ENCODE data around the gene DOC2B. TPM values are rescaled to one million over a fixed set of nuclear protein-coding genes. Genes with fewer than 3 reads are reported as not detected.

Gene DOC2B
- total and polyA plus RNA-seq, 9 of the 15 experiments (the other 6 are each of a cell fraction or from before 2014, with no cell fraction given), result 0.02 TPM; not detected in 8

DNA sequence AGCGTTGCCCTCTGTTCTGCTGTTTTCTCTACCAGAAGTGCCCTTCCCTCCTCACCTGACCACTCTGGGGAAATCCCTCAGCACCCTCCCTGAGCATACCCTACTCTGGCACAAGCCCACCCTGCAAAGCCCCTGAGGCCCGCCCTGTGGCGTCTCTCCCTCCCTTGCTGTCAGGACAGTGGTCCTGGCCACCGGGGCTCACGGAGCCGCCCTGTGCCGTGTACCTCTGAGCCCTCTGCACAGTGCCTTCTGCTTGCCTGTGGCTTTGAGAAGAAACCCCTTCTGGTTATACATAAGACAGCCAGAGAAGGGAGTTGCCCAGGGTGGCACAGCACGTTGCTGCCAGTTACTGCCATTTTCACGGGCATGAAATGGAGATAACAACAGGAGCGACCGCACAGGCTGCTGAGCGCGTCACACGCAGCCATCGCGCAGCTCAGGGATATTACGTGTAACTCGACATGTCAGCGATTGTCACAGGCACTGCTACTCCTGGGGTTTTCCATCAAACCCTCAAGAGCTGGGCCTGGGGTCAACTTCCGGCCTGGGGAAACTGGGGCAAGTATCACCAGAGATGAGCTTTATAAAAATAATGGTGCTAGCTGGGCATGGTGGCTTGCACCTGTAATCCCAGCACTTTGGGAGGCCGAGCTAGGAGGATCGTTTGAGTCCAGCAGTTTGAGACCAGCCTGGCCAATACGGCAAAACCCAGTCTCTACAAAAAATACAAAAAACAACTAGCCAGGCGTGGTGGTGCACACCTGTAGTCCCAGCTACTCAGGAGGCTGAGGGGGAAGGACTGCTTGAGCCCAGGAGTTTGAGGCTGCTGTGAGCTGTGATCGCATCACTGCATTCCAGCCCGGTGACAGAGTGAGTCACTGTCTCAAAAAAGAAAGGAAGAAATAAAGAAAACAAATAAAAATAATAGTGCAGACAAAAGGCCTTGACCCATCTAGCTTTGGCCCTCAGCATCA, 29.3 kb downstream of the DOC2B start:
- under 1% methylated on average over 22 of the region's 26 CpGs for WGBS (ENCODE audit: insufficient coverage, low coverage, missing lambda C conversion rate)
- Histone ChIP-seq H3K36me3 (ENCODE audit: control insufficient read depth, insufficient read depth, low read length) (no peaks in the 10 kb centered on the region), H3K4me3 (no peak overlapping the region), H3K27me3 (ENCODE audit: control insufficient read depth in 2 of 2, insufficient read depth in 2 of 2, low read length in 2 of 2) (peaks cover 0 to 34% of the 10 kb centered on the region in 2 experiments; a peak in 4 of 5 replicates), H3K9ac (ENCODE audit: insufficient read depth in 1 of 2, low read depth in 2 of 2, low read length in 2 of 2) (no peak overlapping the region), H3K4me1 (replicated peaks in 1 of 2; ENCODE audit: control insufficient read depth in 2 of 2, insufficient read depth in 2 of 2, low read length in 2 of 2) (no peaks in the 10 kb centered on the region), H3K27ac (ENCODE audit: extremely low read depth, low read depth, low read length) (no peak overlapping the region), H2AFZ (ENCODE audit: low read depth, low read length) (no peak overlapping the region), H3K9me3 (replicated peaks; ENCODE audit: control insufficient read depth, insufficient read depth, low read depth, low read length) (no peaks in the 10 kb centered on the region), H3K4me2 (ENCODE audit: insufficient read depth, low read length) (no peak overlapping the region), H3K9me1 (ENCODE audit: control insufficient read depth, insufficient read depth, low read length) (no peaks in the 10 kb centered on the region), H3K79me2 (ENCODE audit: control insufficient read depth, insufficient read depth, low read length) (no peaks in the 10 kb centered on the region), H4K20me1 (replicated peaks; ENCODE audit: control insufficient read depth, insufficient read depth, low read length) (no peaks in the 10 kb centered on the region)
- no peak for ATAC-seq
- TF ChIP-seq ZNF586 (CRISPR knock-in tag; conservative IDR thresholded peaks at IDR 0.05), result no peak
- TF ChIP-seq SMARCA5 (IDR thresholded peaks at IDR 0.05), result no peak
- TF ChIP-seq ZNF830 (CRISPR knock-in tag; IDR thresholded peaks at IDR 0.05), result no peak
- no peak for TF ChIP-seq PHB (CRISPR knock-in tag; IDR thresholded peaks at IDR 0.05)
- TF ChIP-seq, protein P1, sequence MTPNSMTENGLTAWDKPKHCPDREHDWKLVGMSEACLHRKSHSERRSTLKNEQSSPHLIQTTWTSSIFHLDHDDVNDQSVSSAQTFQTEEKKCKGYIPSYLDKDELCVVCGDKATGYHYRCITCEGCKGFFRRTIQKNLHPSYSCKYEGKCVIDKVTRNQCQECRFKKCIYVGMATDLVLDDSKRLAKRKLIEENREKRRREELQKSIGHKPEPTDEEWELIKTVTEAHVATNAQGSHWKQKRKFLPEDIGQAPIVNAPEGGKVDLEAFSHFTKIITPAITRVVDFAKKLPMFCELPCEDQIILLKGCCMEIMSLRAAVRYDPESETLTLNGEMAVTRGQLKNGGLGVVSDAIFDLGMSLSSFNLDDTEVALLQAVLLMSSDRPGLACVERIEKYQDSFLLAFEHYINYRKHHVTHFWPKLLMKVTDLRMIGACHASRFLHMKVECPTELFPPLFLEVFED (CRISPR knock-in tag; conservative IDR thresholded peaks at IDR 0.05), result no peak
- no peak for TF ChIP-seq E2F3 (CRISPR knock-in tag; IDR thresholded peaks at IDR 0.05)
- intact Hi-C loops (cut with micrococcal nuclease), result no loop called here
- no peak for FAIRE-seq
- in situ Hi-C loops (cut with MboI), result no loop called here
- POLR2A ChIA-PET, result interaction anchor here (1.3 kb wide), 1 partner anchor 10 kb away, joined by 4 read pairs; no protein-coding TSS in a partner anchor
- DNase-seq (ENCODE audit: extremely low read depth in 1 of 4, low spot score in 3 of 4), result no peak
- CTCF ChIA-PET (ENCODE audit: low intra/inter-chr PET ratio), result no interaction called here
- no TSS peak for BruUV-seq (replicated peaks)
